GM13977 (cell line): Measurements from ENCODE around the gene DUOXA2.

ENCODE experiments used
- DNase-seq: peaks from one replicate; pipeline ENCODE4 v3.0.0; 2012; ENCODE audit warnings: low spot score
- in situ Hi-C: fragments of 300-500 bp; cut with MboI; formaldehyde crosslinking; loops from one replicate; pipeline ENCODE4 v1.12.0; 2022; ENCODE audit warnings: low sequenced_read_pairs, low pct_unique_long_range_greater_than_20kb, mixed read lengths, inconsistent platforms; ENCODE audit not compliant: unreplicated experiment
- TF ChIP-seq, protein P1 (sequence below): IDR thresholded peaks from 2 replicates; pipeline ENCODE4 v1.5.1; 2012; ENCODE audit warnings: mild to moderate bottlenecking, control low read depth; ENCODE audit not compliant: insufficient read depth; ENCODE audit errors: extremely low read depth, missing control alignments

Gene DUOXA2

DNA sequence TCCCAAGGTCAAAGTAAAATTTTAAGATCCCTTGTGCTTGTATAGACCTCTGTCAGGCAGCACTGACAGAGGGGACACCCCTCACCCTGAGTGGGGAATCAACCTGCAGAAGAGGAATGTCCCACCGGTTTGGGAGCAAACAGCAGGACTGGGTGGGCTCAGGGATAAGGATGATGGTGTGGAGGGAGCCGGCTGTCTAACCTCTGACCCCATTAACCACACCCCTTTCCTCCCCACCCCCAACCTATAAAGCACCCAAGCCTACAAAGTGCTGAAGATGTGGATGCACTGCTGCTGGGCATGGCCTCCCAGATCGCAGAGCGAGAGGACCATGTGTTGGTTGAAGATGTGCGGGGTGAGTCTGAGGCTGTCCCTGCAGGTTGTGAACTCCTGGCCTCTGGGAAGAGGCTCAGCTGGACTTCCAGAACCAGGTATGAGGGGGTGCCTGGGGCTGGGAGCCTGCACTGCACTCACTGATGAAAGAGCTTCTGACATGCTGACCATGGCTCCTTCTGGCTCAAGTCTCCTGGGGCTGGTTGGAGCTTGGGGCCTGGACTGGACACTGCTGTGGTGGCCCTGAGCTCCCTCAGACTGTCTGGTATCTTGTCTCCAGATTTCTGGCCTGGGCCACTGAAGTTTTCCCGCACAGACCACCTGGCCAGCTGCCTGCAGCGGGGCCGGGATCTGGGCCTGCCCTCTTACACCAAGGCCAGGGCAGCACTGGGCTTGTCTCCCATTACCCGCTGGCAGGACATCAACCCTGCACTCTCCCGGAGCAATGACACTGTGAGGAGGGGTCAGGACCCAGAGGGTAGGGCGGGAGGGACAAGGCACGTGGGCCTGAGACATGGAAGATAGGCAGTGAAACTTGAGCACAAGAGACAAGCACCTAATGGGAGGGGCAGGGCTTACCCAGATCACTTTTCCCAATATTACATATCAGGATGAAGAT lies 25.0 kb downstream of the DUOXA2 start:
- TF ChIP-seq, protein P1, sequence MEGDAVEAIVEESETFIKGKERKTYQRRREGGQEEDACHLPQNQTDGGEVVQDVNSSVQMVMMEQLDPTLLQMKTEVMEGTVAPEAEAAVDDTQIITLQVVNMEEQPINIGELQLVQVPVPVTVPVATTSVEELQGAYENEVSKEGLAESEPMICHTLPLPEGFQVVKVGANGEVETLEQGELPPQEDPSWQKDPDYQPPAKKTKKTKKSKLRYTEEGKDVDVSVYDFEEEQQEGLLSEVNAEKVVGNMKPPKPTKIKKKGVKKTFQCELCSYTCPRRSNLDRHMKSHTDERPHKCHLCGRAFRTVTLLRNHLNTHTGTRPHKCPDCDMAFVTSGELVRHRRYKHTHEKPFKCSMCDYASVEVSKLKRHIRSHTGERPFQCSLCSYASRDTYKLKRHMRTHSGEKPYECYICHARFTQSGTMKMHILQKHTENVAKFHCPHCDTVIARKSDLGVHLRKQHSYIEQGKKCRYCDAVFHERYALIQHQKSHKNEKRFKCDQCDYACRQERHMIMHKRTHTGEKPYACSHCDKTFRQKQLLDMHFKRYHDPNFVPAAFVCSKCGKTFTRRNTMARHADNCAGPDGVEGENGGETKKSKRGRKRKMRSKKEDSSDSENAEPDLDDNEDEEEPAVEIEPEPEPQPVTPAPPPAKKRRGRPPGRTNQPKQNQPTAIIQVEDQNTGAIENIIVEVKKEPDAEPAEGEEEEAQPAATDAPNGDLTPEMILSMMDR = no peak
- DNase-seq = no peak
- in situ Hi-C loops = no loop called here

DNA sequence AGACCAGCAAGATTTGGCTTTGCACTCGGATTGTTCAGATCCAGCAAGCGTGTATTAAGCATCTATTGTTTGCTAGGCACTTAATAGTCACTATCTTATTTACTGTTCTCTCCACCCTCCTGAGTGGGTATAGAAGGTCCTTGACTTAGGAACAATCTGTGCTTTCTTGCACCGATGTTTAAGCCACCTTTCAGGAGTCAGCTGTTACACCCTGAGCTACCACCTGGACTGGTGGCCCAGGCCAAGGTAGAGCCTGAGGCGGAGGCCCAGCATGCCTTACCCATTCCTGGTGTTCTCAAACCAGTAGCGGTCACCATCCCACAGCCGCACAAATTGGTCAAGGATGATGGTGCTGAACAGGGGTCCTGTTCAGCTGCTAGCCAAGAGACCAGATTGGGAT lies 25.6 kb downstream of the DUOXA2 start:
- no peak for DNase-seq
- TF ChIP-seq, protein P1 = no peak
- in situ Hi-C loops = no loop called here

DNA sequence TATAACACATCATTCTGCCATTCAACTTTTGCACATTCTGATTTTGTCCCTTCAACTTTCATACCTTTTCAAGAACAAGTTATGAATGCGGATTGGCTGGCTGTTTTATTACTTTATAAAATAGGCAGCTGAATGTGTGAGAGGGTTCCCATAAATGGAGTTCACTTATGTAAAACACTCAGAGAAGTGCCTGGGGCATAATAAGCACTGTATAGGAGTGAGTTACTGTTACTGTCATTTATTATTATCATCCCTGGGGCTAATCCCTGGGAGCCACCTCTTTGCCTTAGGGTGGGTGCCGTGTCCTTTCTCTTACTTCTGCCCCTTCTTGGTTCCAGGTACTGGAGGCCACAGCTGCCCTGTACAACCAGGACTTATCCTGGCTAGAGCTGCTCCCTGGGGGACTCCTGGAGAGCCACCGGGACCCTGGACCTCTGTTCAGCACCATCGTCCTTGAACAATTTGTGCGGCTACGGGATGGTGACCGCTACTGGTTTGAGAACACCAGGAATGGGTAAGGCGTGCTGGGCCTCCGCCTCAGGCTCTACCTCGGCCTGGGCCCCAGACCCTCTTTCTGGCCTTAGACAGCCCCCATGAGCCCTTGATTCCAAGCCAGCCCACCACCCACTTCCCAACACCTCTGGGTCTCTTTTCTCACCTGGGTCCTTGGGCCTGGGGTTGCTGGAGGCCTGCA lies 26.6 kb downstream of the DUOXA2 start:
- DNase-seq = no peak
- in situ Hi-C loops = no loop called here
- TF ChIP-seq, protein P1 = no peak

DNA sequence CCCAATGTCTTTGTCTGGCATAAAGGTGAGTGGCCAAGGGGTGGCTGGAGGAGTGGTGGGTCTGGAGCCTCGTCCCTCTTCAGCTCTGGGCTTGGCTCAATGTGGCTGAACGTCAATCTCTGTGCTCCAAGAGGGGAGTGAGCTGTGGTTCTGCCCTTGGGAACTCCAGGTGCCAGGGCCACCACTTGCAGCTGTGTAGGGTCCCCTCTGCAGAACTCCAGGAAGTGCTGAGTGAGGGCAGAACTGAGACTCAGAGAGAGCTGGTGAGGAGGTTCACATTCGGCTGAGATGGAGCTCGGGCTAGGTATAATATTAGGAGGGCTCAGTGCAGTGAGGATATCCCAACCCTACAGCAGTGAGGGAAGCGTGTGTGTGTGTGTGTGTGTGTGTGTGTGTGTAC lies 27.3 kb downstream of the DUOXA2 start:
- in situ Hi-C loops = no loop called here
- TF ChIP-seq, protein P1 = no peak
- no peak for DNase-seq

DNA sequence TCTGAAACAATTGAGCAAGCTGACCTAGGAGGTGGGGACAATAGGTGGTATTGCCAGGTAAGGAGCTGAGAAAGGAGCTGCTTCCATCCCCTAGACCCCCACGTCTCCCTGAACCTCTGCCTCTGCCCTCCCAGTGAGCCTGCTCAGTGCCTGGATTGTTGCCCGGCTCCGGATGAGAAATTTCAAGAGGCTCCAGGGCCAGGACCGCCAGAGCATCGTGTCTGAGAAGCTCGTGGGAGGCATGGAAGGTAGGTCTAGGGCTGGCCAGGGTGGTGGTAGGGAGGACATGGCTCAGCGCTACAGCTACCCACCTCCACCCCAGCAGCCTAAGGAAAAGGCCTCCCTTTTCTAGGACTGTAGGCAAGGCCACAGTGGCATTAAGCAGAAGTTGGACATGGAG lies 28.9 kb downstream of the DUOXA2 start:
- in situ Hi-C loops = no loop called here
- no peak for DNase-seq
- TF ChIP-seq, protein P1 = no peak

DNA sequence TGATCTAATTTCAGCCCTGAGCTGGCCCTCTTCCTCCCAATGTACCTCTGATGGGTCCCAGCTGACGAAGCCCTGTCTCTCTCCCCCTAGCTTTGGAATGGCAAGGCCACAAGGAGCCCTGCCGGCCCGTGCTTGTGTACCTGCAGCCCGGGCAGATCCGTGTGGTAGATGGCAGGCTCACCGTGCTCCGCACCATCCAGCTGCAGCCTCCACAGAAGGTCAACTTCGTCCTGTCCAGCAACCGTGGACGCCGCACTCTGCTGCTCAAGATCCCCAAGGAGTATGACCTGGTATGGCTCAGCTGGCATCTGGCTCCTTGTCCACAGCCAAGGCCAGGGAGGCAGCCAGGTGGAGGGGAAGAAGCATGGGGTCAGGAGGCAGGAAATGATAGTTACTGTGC lies 29.8 kb downstream of the DUOXA2 start:
- no peak for DNase-seq
- in situ Hi-C loops = no loop called here
- TF ChIP-seq, protein P1 = no peak
